Measurements from ENCODE around the gene CCDC92. TPM values are rescaled to one million over a fixed set of nuclear protein-coding genes. Genes with fewer than 3 reads are reported as not detected.

Gene CCDC92
- total RNA-seq, 2 experiments from 2014 or later, result 11.5 to 12.7 TPM

DNA sequence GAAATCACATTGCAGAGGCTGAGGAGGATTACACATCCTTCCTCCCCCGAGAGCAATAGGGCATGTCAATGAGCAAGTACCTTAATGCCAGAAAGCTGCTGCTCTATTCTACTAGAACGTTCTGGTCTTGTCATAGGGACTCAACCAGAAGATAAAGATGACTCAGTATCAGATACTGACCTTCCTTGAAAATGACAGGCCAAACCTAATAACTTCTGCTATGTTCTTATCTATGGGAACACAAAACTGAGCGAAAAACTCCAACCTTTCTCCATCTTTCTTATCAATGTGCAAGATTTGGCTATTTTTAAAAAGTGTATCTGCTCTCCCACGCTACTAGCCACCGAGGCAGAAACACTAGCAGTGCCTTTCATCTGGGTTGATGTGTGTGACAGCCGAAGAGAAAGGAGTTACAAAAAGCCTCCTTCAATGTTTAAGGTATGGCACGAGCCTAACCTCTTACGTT is 5.5 kb downstream of the CCDC92 start:
- H3K9me3 Mint-ChIP-seq, result no peaks in the 10 kb centered on the region
- ChIA-PET CTCF (no interaction called here), POLR2A (no interaction called here)
- DNase-seq, result no peak
- H3K27me3 ChIP-seq (ENCODE audit: control insufficient read depth in 1 of 2, insufficient read depth in 2 of 2, low read length in 2 of 2), result no peaks in the 10 kb centered on the region
- peaks cover 11% of the 10 kb centered on the region for H3K36me3 Mint-ChIP-seq (ENCODE audit: low read depth)
- peaks cover 6% of the 10 kb centered on the region for H3K4me1 ChIP-seq (ENCODE audit: insufficient read depth, low read length)
- H3K9me3 ChIP-seq (ENCODE audit: control insufficient read depth in 1 of 2, insufficient read depth in 1 of 2, low read length in 2 of 2), result no peaks in the 10 kb centered on the region
- H3K27me3 Mint-ChIP-seq, result no peaks in the 10 kb centered on the region
- intact Hi-C loops (cut with DNase I, micrococcal nuclease), result no loop called here
- TF ChIP-seq, protein P1, sequence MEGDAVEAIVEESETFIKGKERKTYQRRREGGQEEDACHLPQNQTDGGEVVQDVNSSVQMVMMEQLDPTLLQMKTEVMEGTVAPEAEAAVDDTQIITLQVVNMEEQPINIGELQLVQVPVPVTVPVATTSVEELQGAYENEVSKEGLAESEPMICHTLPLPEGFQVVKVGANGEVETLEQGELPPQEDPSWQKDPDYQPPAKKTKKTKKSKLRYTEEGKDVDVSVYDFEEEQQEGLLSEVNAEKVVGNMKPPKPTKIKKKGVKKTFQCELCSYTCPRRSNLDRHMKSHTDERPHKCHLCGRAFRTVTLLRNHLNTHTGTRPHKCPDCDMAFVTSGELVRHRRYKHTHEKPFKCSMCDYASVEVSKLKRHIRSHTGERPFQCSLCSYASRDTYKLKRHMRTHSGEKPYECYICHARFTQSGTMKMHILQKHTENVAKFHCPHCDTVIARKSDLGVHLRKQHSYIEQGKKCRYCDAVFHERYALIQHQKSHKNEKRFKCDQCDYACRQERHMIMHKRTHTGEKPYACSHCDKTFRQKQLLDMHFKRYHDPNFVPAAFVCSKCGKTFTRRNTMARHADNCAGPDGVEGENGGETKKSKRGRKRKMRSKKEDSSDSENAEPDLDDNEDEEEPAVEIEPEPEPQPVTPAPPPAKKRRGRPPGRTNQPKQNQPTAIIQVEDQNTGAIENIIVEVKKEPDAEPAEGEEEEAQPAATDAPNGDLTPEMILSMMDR (IDR thresholded peaks at IDR 0.05), result no peak
- H3K4me3 Mint-ChIP-seq, result no peak overlapping the region
- H3K27ac ChIP-seq (ENCODE audit: low read depth in 1 of 2, low read length in 2 of 2), result no peak overlapping the region
- peaks cover 29% of the 10 kb centered on the region for H3K4me1 Mint-ChIP-seq (ENCODE audit: low read depth)
- no peak for ATAC-seq (ENCODE audit: poor library complexity)
- no peak overlapping the region for H3K4me3 ChIP-seq (ENCODE audit: low read length)
- no peak overlapping the region for H3K27ac Mint-ChIP-seq
- peaks cover 4% of the 10 kb centered on the region for H3K36me3 ChIP-seq (ENCODE audit: insufficient read depth, low read length)

DNA sequence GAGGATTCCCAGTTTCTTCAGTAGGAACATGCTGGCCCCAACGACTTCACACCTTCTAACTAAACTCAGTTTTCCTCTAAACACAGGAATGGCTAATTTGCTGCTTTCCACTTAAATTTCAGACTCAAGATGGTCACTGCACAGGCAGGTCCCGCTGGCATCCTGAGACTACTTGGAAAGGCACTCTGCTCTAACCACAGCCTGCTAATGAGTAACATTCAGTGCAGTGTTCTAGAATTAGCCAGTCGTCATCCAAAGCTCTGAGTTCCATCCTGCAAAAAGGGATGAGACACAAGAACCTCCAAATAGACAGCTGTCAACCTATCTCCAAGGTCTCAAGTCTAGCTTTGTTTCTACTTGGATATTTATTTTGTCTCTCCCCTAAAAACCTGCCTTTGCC is 6.0 kb downstream of the CCDC92 start:
- TF ChIP-seq, protein P1 (IDR thresholded peaks at IDR 0.05), result no peak
- ChIA-PET POLR2A (no interaction called here), CTCF (interaction anchor here (2.0 kb wide), 1 partner anchor 61 kb away, joined by 4 read pairs; no protein-coding TSS in a partner anchor)
- Mint-ChIP-seq H3K36me3 (ENCODE audit: low read depth) (peaks cover 9% of the 10 kb centered on the region), H3K27ac (no peak overlapping the region), H3K27me3 (no peaks in the 10 kb centered on the region), H3K9me3 (no peaks in the 10 kb centered on the region), H3K4me3 (no peak overlapping the region), H3K4me1 (ENCODE audit: low read depth) (peaks cover 26% of the 10 kb centered on the region)
- Histone ChIP-seq H3K27ac (ENCODE audit: low read depth in 1 of 2, low read length in 2 of 2) (no peak overlapping the region), H3K9me3 (ENCODE audit: control insufficient read depth in 1 of 2, insufficient read depth in 1 of 2, low read length in 2 of 2) (no peaks in the 10 kb centered on the region), H3K27me3 (ENCODE audit: control insufficient read depth in 1 of 2, insufficient read depth in 2 of 2, low read length in 2 of 2) (no peaks in the 10 kb centered on the region), H3K36me3 (ENCODE audit: insufficient read depth, low read length) (peaks cover 4% of the 10 kb centered on the region), H3K4me1 (ENCODE audit: insufficient read depth, low read length) (peaks cover 2% of the 10 kb centered on the region), H3K4me3 (ENCODE audit: low read length) (no peak overlapping the region)
- intact Hi-C loops (cut with DNase I, micrococcal nuclease), result no loop called here
- no peak for ATAC-seq (ENCODE audit: poor library complexity)
- DNase-seq, result no peak

GRCh38 chr12:123965382-123965781 is 7.2 kb downstream of the CCDC92 start:
- Histone ChIP-seq H3K9me3 (ENCODE audit: control insufficient read depth in 1 of 2, insufficient read depth in 1 of 2, low read length in 2 of 2) (no peaks in the 10 kb centered on the region), H3K27ac (ENCODE audit: low read depth in 1 of 2, low read length in 2 of 2) (no peak overlapping the region), H3K27me3 (ENCODE audit: control insufficient read depth in 1 of 2, insufficient read depth in 2 of 2, low read length in 2 of 2) (no peaks in the 10 kb centered on the region), H3K4me1 (ENCODE audit: insufficient read depth, low read length) (no peaks in the 10 kb centered on the region), H3K36me3 (ENCODE audit: insufficient read depth, low read length) (peaks cover 4% of the 10 kb centered on the region), H3K4me3 (ENCODE audit: low read length) (no peak overlapping the region)
- H3K36me3 Mint-ChIP-seq (ENCODE audit: low read depth), result peaks cover 5% of the 10 kb centered on the region
- no peak for ATAC-seq (ENCODE audit: poor library complexity)
- ChIA-PET POLR2A (no interaction called here), CTCF (interaction anchor here (1.0 to 2.0 kb wide), 3 partner anchors 9 to 60 kb away, joined by 3 to 4 read pairs (median 3); no protein-coding TSS in a partner anchor)
- no peaks in the 10 kb centered on the region for H3K9me3 Mint-ChIP-seq
- H3K27me3 Mint-ChIP-seq, result no peaks in the 10 kb centered on the region
- TF ChIP-seq, protein P1 (IDR thresholded peaks at IDR 0.05), result no peak
- H3K4me3 Mint-ChIP-seq, result no peak overlapping the region
- intact Hi-C loops (cut with DNase I, micrococcal nuclease), result no loop called here
- no peak overlapping the region for H3K27ac Mint-ChIP-seq
- H3K4me1 Mint-ChIP-seq (ENCODE audit: low read depth), result peaks cover 17% of the 10 kb centered on the region
- no peak for DNase-seq
